BE2C (cell line): Measurements from ENCODE around the gene EIF2AK3. TPM values are rescaled to one million over a fixed set of nuclear protein-coding genes. Genes with fewer than 3 reads are reported as not detected.

Source experiments
- DNase-seq: peaks from one replicate; pipeline ENCODE4 v3.0.0-alpha.2; 2020
- H3K27me3 ChIP-seq: fragments of 250-450 bp; sonication (Bioruptor Pico); 2 replicates; pipeline ENCODE4 v1.5.1; 2020; ENCODE audit warnings: mild to moderate bottlenecking
- H3K36me3 ChIP-seq: fragments of 250-450 bp; sonication (Bioruptor Pico); 2 replicates; pipeline ENCODE4 v1.5.1; 2020; ENCODE audit warnings: mild to moderate bottlenecking
- H3K4me1 ChIP-seq: fragments of 250-450 bp; sonication (Bioruptor Pico); 2 replicates; pipeline ENCODE4 v1.5.1; 2020
- H3K4me3 ChIP-seq: 2 replicates; pipeline ENCODE4 v1.5.1; 2011; ENCODE audit warnings: low read depth, low read length
- H3K9me3 ChIP-seq: fragments of 250-450 bp; sonication (Bioruptor Pico); 2 replicates; pipeline ENCODE4 v1.5.1; 2020
- polyA plus RNA-seq: library from polyadenylated mRNA; unstranded; fragments of >200 nt; gene quantifications from one replicate; pipeline ENCODE4 v1.2.1, GENCODE V29; 2012; ENCODE audit warnings: low read depth, missing spikeins; ENCODE audit not compliant: insufficient read length, insufficient read depth
- TF ChIP-seq, protein P1 (sequence below): IDR thresholded peaks from 2 replicates; pipeline ENCODE4 v1.5.1; 2012; ENCODE audit warnings: mild to moderate bottlenecking, low read depth, low read length

Gene EIF2AK3
- 11.7 TPM for polyA plus RNA-seq

- H3K27me3 ChIP-seq = no peaks in the 10 kb centered on the region
- peak; percentile 91 for DNase-seq
- H3K9me3 ChIP-seq = no peaks in the 10 kb centered on the region
- TF ChIP-seq, protein P1, sequence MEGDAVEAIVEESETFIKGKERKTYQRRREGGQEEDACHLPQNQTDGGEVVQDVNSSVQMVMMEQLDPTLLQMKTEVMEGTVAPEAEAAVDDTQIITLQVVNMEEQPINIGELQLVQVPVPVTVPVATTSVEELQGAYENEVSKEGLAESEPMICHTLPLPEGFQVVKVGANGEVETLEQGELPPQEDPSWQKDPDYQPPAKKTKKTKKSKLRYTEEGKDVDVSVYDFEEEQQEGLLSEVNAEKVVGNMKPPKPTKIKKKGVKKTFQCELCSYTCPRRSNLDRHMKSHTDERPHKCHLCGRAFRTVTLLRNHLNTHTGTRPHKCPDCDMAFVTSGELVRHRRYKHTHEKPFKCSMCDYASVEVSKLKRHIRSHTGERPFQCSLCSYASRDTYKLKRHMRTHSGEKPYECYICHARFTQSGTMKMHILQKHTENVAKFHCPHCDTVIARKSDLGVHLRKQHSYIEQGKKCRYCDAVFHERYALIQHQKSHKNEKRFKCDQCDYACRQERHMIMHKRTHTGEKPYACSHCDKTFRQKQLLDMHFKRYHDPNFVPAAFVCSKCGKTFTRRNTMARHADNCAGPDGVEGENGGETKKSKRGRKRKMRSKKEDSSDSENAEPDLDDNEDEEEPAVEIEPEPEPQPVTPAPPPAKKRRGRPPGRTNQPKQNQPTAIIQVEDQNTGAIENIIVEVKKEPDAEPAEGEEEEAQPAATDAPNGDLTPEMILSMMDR = no peak
- peak within 1 kb of the TSS; percentile 79 for H3K4me3 ChIP-seq
- no peaks in the 10 kb centered on the region for H3K4me1 ChIP-seq
- no peaks in the 10 kb centered on the region for H3K36me3 ChIP-seq
Observed at GRCh38 chr2:88627055-88627855, at the start of gene EIF2AK3. Gene EIF2AK3, minus strand, starts transcription at chr2:88627464. Its CDS starts 190 bp downstream, at chr2:88627274.

DNA sequence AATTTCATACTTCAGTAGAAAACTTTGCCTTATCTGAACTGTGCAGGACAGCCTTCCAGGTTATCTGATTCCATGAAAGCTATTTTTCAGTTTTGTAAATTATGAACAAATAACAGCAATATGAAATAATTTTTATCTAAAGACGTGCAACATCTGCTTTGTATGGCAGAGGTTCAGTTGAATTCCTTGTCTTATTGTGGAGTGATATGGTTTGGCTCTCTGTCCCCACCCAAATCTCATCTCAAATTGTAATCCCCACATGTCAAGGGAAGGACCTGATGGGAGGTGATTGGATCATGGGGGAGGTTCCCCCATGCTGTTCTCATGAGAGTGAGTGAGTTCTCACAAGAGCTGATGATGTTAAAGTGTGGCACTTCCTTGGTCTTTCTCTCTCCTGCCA is 46.1 kb upstream of the EIF2AK3 start:
- no peak for DNase-seq
- H3K4me3 ChIP-seq = no peak overlapping the region
- H3K4me1 ChIP-seq = no peaks in the 10 kb centered on the region; the same call in 1 of the 2 replicates
- TF ChIP-seq, protein P1 = no peak
- H3K27me3 ChIP-seq = no peaks in the 10 kb centered on the region
- H3K36me3 ChIP-seq = no peaks in the 10 kb centered on the region
- no peaks in the 10 kb centered on the region for H3K9me3 ChIP-seq

DNA sequence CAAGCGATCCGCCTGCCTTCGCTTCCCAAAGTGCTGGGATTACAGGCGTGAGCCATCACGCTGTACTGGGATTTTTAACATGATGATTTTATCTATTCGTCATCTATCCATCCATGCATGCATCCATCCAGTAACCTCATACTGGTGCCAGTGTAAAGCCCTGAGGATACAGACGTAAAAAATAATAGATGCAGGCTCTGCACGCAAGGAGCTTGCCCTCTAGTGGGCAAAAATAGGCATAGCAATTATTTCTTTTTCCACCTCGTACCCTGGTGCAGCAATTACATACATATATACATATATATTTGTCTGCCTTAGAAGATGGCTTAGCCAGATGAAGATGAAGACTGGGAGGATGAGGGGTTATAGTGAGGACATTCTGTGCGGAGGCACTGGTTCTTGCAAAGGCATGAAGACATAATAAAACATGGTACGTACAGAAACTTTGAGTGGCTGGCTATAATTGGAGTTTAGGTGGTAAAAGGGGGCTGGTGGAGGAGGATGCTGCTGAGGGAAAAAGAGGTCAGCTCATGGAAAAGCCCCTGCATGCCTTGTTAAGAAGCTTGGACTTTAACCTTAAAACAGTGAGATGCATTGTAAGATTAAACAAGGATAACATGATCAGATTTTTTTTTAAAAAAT is 44.6 kb upstream of the EIF2AK3 start:
- H3K27me3 ChIP-seq = no peaks in the 10 kb centered on the region
- no peaks in the 10 kb centered on the region for H3K36me3 ChIP-seq
- peak; percentile 12 for DNase-seq
- TF ChIP-seq, protein P1 = peak; percentile 74
- H3K4me3 ChIP-seq = no peak overlapping the region
- no peaks in the 10 kb centered on the region; the same call in 1 of the 2 replicates for H3K4me1 ChIP-seq
- no peaks in the 10 kb centered on the region for H3K9me3 ChIP-seq

DNA sequence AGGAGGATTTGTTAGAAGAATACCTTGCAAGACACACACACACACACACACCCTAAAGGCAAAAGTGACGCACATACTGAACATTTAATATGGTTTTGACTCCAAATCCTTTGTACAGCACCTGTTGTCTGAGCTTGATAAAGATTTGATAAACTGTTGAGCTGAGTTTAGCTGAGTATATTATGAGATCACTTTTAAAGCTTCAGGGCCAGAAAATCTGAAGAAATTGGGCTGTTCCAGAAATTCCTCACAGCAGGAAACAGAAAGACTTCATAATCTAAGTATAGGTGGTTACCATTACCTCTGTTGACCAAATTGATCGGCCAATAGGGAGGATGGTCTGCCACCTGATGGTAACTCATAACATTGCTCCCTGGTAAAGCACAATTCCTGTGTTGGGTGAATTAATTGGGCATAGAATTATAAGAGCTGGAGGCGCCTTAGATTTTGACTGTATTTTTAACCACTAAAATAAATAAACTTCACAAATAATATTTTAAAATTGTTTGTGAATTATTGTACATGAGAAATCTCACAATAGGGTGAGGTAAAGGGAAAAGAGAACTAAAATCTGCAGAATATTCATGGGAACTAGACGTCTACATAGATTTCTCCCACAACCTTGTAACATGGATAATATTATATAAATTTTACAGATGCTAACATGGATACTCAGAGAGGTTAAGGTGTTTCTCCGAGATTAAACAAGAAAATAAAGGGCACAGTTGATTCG is 42.4 kb upstream of the EIF2AK3 start:
- TF ChIP-seq, protein P1 = peak; percentile 64
- no peaks in the 10 kb centered on the region for H3K9me3 ChIP-seq
- no peaks in the 10 kb centered on the region for H3K36me3 ChIP-seq
- no peaks in the 10 kb centered on the region; the same call in 1 of the 2 replicates for H3K4me1 ChIP-seq
- no peak overlapping the region for H3K4me3 ChIP-seq
- DNase-seq = peak; percentile 19
- no peaks in the 10 kb centered on the region for H3K27me3 ChIP-seq

- TF ChIP-seq, protein P1 = no peak
- H3K4me1 ChIP-seq = no peaks in the 10 kb centered on the region; the same call in 1 of the 2 replicates
- DNase-seq = no peak
Observed at GRCh38 chr2:88668862-88669261, 41.6 kb upstream of the EIF2AK3 start.

More at GRCh38 chr2:88668862-88669261, 41.6 kb upstream of the EIF2AK3 start:
- Histone ChIP-seq H3K36me3 (no peaks in the 10 kb centered on the region), H3K9me3 (no peaks in the 10 kb centered on the region), H3K27me3 (no peaks in the 10 kb centered on the region), H3K4me3 (no peak overlapping the region)
